HL-60 (cell line): ENCODE data around the gene RSAD2.

ENCODE experiments used
- DNase-seq, 2 experiments: peaks; one replicate each; pipeline ENCODE4 v3.0.0-alpha.2; 2010 to 2020; ENCODE audit warnings: low read depth in 1 of 2, low spot score in 1 of 2
- H3K27ac ChIP-seq: fragments of 250-450 bp; sonication (Bioruptor Pico); replicated peaks from 2 replicates; pipeline ENCODE4 v1.5.1; 2020; ENCODE audit warnings: mild to moderate bottlenecking, moderate library complexity
- H3K27me3 ChIP-seq: fragments of 250-450 bp; sonication (Bioruptor Pico); 2 replicates; pipeline ENCODE4 v1.5.1; 2021; ENCODE audit warnings: mild to moderate bottlenecking, moderate library complexity; ENCODE audit not compliant: insufficient read depth, poor library complexity, severe bottlenecking
- H3K4me3 ChIP-seq: replicated peaks from 2 replicates; pipeline ENCODE4 v1.5.1; 2011; ENCODE audit warnings: mild to moderate bottlenecking, control low read depth, low read length; ENCODE audit not compliant: insufficient read depth
- GABPA ChIP-seq: IDR thresholded peaks from 2 replicates; pipeline ENCODE4 v1.6.1; 2012; ENCODE audit warnings: low read depth
- POLR2AphosphoS5 ChIP-seq: IDR thresholded peaks from 2 replicates; pipeline ENCODE4 v1.6.1; 2012; ENCODE audit warnings: low read depth
- SPI1 ChIP-seq: IDR thresholded peaks from 2 replicates; pipeline ENCODE4 v1.6.1; 2012; ENCODE audit warnings: low read depth, mild to moderate bottlenecking, borderline replicate concordance
- TF ChIP-seq, protein P1 (sequence below): IDR thresholded peaks from one replicate; pipeline ENCODE4 v1.5.1; 2011; ENCODE audit warnings: low read length, control low read depth, inconsistent platforms; ENCODE audit not compliant: insufficient read depth
- TF ChIP-seq, protein P2 (sequence below): IDR thresholded peaks from 2 replicates; pipeline ENCODE4 v1.6.1; 2012; ENCODE audit warnings: low read depth; ENCODE audit not compliant: insufficient replicate concordance

RSAD2 gene

DNA sequence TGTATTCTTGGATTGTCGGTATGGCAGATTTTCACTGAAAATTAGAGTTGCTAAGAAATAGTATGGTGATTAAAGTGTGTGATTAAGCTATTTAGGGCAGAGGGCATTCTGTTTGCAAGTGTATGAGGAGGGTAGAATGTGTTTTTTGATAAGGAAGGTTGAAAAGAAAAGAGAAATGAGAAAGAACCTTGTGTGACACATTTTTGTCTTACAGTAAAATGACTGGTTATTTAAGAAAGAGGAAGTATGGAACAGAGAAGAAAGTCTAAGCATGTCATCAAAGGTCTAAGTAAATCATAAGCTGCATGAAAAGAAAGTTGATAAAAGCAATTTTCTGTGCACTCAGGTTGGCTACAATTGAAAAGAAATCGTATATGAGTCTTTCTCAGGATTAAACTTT is 5.2 kb upstream of the RSAD2 start:
- TF ChIP-seq, protein P1, sequence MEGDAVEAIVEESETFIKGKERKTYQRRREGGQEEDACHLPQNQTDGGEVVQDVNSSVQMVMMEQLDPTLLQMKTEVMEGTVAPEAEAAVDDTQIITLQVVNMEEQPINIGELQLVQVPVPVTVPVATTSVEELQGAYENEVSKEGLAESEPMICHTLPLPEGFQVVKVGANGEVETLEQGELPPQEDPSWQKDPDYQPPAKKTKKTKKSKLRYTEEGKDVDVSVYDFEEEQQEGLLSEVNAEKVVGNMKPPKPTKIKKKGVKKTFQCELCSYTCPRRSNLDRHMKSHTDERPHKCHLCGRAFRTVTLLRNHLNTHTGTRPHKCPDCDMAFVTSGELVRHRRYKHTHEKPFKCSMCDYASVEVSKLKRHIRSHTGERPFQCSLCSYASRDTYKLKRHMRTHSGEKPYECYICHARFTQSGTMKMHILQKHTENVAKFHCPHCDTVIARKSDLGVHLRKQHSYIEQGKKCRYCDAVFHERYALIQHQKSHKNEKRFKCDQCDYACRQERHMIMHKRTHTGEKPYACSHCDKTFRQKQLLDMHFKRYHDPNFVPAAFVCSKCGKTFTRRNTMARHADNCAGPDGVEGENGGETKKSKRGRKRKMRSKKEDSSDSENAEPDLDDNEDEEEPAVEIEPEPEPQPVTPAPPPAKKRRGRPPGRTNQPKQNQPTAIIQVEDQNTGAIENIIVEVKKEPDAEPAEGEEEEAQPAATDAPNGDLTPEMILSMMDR = no peak
- TF ChIP-seq SPI1 (no peak; the same call in 1 of the 2 replicates), POLR2AphosphoS5 (no peak)
- DNase-seq = no peak
- Histone ChIP-seq H3K27me3 (no peaks in the 10 kb centered on the region), H3K4me3 (no peak overlapping the region), H3K27ac (no peak overlapping the region)

GRCh38 chr2:6874032-6874431 is 3.5 kb upstream of the RSAD2 start:
- DNase-seq = no peak
- Histone ChIP-seq H3K4me3 (no peak overlapping the region), H3K27ac (no peak overlapping the region), H3K27me3 (no peaks in the 10 kb centered on the region)
- no peak for TF ChIP-seq SPI1
- TF ChIP-seq POLR2AphosphoS5 = no peak
- TF ChIP-seq, protein P2, sequence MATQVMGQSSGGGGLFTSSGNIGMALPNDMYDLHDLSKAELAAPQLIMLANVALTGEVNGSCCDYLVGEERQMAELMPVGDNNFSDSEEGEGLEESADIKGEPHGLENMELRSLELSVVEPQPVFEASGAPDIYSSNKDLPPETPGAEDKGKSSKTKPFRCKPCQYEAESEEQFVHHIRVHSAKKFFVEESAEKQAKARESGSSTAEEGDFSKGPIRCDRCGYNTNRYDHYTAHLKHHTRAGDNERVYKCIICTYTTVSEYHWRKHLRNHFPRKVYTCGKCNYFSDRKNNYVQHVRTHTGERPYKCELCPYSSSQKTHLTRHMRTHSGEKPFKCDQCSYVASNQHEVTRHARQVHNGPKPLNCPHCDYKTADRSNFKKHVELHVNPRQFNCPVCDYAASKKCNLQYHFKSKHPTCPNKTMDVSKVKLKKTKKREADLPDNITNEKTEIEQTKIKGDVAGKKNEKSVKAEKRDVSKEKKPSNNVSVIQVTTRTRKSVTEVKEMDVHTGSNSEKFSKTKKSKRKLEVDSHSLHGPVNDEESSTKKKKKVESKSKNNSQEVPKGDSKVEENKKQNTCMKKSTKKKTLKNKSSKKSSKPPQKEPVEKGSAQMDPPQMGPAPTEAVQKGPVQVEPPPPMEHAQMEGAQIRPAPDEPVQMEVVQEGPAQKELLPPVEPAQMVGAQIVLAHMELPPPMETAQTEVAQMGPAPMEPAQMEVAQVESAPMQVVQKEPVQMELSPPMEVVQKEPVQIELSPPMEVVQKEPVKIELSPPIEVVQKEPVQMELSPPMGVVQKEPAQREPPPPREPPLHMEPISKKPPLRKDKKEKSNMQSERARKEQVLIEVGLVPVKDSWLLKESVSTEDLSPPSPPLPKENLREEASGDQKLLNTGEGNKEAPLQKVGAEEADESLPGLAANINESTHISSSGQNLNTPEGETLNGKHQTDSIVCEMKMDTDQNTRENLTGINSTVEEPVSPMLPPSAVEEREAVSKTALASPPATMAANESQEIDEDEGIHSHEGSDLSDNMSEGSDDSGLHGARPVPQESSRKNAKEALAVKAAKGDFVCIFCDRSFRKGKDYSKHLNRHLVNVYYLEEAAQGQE = no peak
- no peak for TF ChIP-seq GABPA

DNA sequence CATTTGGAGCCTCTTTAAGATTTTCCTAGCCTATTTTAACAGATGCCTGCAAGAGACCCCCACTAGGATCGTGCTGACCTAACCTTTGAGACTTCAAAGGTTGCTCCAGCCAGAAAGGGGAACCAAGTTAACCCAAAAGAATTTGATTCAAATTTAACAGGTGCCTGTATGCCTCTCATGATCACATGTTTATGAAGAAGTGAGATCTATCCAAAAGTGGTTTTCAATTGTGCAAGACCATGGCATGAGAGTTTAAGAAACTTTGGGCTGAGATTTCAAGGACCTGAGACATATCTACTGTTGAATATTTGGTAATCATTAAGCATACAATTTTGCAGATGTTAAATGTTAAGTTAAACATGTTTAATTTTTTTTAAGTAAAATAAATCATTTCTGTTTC is 1.3 kb upstream of the RSAD2 start:
- Histone ChIP-seq H3K27me3 (no peaks in the 10 kb centered on the region), H3K4me3 (no peak overlapping the region), H3K27ac (no peak overlapping the region)
- DNase-seq = no peak
- TF ChIP-seq, protein P2 = no peak
- TF ChIP-seq POLR2AphosphoS5 (no peak), SPI1 (no peak), GABPA (no peak)
- TF ChIP-seq, protein P1 = no peak

DNA sequence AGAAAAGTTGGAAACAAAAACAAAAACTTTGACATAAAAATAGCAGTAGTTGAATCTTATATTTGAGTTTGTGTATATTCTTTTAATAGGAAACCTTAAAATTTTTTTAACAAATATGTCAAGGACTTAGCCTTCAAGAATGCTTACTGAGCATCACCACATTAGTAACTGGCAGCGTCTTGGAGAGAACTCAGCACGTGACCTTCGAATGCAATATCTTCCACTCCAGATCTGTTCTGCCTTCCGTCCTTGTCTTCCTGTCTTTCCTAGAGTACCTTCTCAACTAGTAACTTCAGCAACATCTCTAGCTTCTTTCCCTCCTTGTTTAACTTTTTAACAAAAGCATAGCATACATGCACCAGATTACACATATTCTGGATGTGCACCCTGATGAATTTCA is 972 bp downstream of the RSAD2 start:
- TF ChIP-seq, protein P2 = no peak
- TF ChIP-seq SPI1 = no peak
- TF ChIP-seq, protein P1 = no peak
- no peak for TF ChIP-seq POLR2AphosphoS5
- TF ChIP-seq GABPA = no peak
- H3K27me3 ChIP-seq = no peaks in the 10 kb centered on the region
- H3K27ac ChIP-seq = no peak overlapping the region
- no peak overlapping the region for H3K4me3 ChIP-seq
- DNase-seq = no peak
